ENCODE data around the gene MYPOP. TPM values are rescaled to one million over a fixed set of nuclear protein-coding genes. Genes with fewer than 3 reads are reported as not detected.

MYPOP gene
- total RNA-seq, 4 donors from 2014 or later = 5.5 to 26.9 (median 8.9) TPM

- Histone ChIP-seq H3K27ac (peak overlapping the region; percentile 82 to 90 (median 84)), H3K27me3 (no peaks in the 10 kb centered on the region), H3K4me1 (peaks cover 38 to 73% (median 59%) of the 10 kb centered on the region in 4 donors), H3K36me3 (no peaks in the 10 kb centered on the region), H3K4me3 (peak overlapping the region in 3 of 4 donors; percentile 19 to 66 (median 20)), H3K9me3 (no peaks in the 10 kb centered on the region)
- DNase-seq = peak; percentile 57
- TF ChIP-seq POLR2A (IDR thresholded peaks at IDR 0.05) (no peak), POLR2AphosphoS5 (IDR thresholded peaks at IDR 0.05) (peak in 2 of 3 donors; percentile 55 to 56)
- intact Hi-C loops (cut with DNase I; ENCODE audit: low total_unique reads) = no loop called here
- in situ Hi-C loops (cut with MboI; ENCODE audit: low pct_ligation_motif_present in 1 of 4, low pct_unique_long_range_greater_than_20kb in 1 of 4, low sequenced_read_pairs in 3 of 4) = no loop called here
- WGBS, 2 donors (ENCODE audit: low coverage in 1 of 2) = 50% methylated on average over 4 of the region's 4 CpGs; no CpG with 5 or more reads in 1 of the 2 donors
Measured at GRCh38 chr19:45881909-45882528, 20.4 kb downstream of the MYPOP start.

- Histone ChIP-seq H3K9me3 (no peaks in the 10 kb centered on the region), H3K27me3 (no peaks in the 10 kb centered on the region), H3K4me1 (peaks cover 37 to 79% (median 66%) of the 10 kb centered on the region in 4 donors), H3K36me3 (no peaks in the 10 kb centered on the region), H3K4me3 (no peak overlapping the region), H3K27ac (peak overlapping the region; percentile 82 to 90 (median 84))
- 32 to 52% methylated on average over 9 to 10 of the region's 10 CpGs for WGBS, 2 donors (ENCODE audit: low coverage in 1 of 2)
- in situ Hi-C loops (cut with MboI; ENCODE audit: low pct_ligation_motif_present in 1 of 4, low pct_unique_long_range_greater_than_20kb in 1 of 4, low sequenced_read_pairs in 3 of 4) (no loop called here), intact Hi-C loops (cut with DNase I; ENCODE audit: low total_unique reads) (no loop called here)
- DNase-seq = no peak
- no peak for TF ChIP-seq POLR2AphosphoS5 (IDR thresholded peaks at IDR 0.05)
- no peak for TF ChIP-seq CTCF (IDR thresholded peaks at IDR 0.05)
- no peak for TF ChIP-seq EP300 (IDR thresholded peaks at IDR 0.05; ENCODE audit: low read depth)
- TF ChIP-seq POLR2A (IDR thresholded peaks at IDR 0.05) = no peak
Measured at GRCh38 chr19:45881082-45881908, 21.1 kb downstream of the MYPOP start.

DNA sequence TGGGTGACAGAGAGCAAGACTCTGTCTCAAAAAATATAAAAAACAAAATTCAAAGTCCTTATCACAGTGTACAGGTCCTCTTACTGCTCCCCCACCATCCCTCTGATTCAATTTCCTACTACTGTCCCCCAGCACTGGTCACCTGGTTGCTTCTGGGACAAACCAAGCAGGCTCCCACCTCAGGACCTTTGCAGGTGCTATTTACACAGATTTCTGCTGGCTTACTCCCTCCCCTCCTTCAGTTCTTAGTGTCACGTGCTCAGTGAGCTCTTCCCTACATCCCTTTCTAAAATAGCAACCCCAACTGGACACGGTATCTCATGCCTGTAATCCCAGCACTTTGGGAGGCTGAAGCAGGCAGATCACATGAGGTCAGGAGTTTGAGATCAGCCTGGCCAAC, 22.4 kb downstream of the MYPOP start:
- peak overlapping the region in 2 of 4 donors; percentile 84 to 90 for H3K27ac ChIP-seq
- intact Hi-C loops (cut with DNase I; ENCODE audit: low total_unique reads) = no loop called here
- no peaks in the 10 kb centered on the region for H3K27me3 ChIP-seq
- in situ Hi-C loops (cut with MboI; ENCODE audit: low pct_ligation_motif_present in 1 of 4, low pct_unique_long_range_greater_than_20kb in 1 of 4, low sequenced_read_pairs in 3 of 4) = no loop called here
- no peak for DNase-seq
- H3K36me3 ChIP-seq = no peaks in the 10 kb centered on the region
- H3K9me3 ChIP-seq = no peaks in the 10 kb centered on the region
- H3K4me3 ChIP-seq = no peak overlapping the region
- TF ChIP-seq EP300 (IDR thresholded peaks at IDR 0.05; ENCODE audit: low read depth) (no peak), CTCF (IDR thresholded peaks at IDR 0.05) (no peak), POLR2A (IDR thresholded peaks at IDR 0.05) (no peak), POLR2AphosphoS5 (IDR thresholded peaks at IDR 0.05) (no peak)
- WGBS, 2 donors (ENCODE audit: low coverage in 1 of 2) = 60 to 67% methylated on average over 2 of the region's 2 CpGs
- H3K4me1 ChIP-seq = peaks cover 35 to 77% (median 64%) of the 10 kb centered on the region in 4 donors

GRCh38 chr19:45879055-45879454, 23.4 kb downstream of the MYPOP start:
- Histone ChIP-seq H3K9me3 (no peaks in the 10 kb centered on the region), H3K27me3 (no peaks in the 10 kb centered on the region), H3K36me3 (no peaks in the 10 kb centered on the region), H3K4me3 (no peak overlapping the region), H3K27ac (peak overlapping the region; percentile 51 to 90 (median 72)), H3K4me1 (peaks cover 26 to 68% (median 55%) of the 10 kb centered on the region in 4 donors)
- intact Hi-C loops (cut with DNase I; ENCODE audit: low total_unique reads) (no loop called here), in situ Hi-C loops (cut with MboI; ENCODE audit: low pct_ligation_motif_present in 1 of 4, low pct_unique_long_range_greater_than_20kb in 1 of 4, low sequenced_read_pairs in 3 of 4) (no loop called here)
- no peak for DNase-seq
- 70% methylated on average over 8 of the region's 8 CpGs; no CpG with 5 or more reads in 1 of the 2 donors for WGBS, 2 donors (ENCODE audit: low coverage in 1 of 2)
- TF ChIP-seq POLR2AphosphoS5 (IDR thresholded peaks at IDR 0.05) (no peak), EP300 (IDR thresholded peaks at IDR 0.05; ENCODE audit: low read depth) (no peak), POLR2A (IDR thresholded peaks at IDR 0.05) (no peak)

Data from transverse colon (tissue), 4 donors.